ENCODE measurements around the gene PRKCQ.
"Not testable (repeated sequence)": the region's sequence is repeated elsewhere in the genome, so short reads cannot be mapped to it uniquely, and the experiment has no call there.

PRKCQ gene

DNA sequence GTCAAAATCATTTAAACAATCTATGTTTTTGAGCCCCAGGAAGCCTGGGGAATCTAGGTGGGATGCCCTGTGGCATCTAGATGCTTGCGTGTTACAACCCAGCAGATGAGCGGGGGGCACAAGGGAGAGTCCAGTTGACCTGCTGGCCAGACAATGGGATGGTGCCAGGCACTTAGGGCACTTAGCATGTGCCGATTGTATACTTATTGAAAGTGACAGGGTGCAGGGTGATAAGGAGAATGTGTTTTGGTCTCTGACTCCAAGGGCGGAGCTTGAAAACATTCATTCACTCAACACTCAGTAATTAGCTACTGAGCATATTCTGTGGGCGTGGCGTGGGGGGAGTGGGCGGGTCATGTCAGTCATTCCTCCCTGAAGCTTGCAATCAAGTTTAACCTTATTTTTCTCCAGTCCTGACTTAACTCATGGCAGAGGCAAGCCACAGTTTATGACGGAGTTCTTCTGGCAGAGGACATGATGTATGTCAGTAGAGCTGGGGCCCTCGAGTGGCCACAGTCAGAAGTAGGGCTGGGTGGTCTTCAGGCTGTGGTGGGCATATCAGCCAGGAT lies 115.1 kb downstream of the PRKCQ start:
- in situ Hi-C loops (cut with HindIII; ENCODE audit: low sequenced_read_pairs) = loop anchor here (5.0 kb wide), 1 partner anchor 43 kb away; no protein-coding TSS in a partner anchor

- in situ Hi-C loops (cut with HindIII; ENCODE audit: low sequenced_read_pairs) = loop anchor here (5.0 kb wide), 1 partner anchor 41 kb away; no protein-coding TSS in a partner anchor
Measured at GRCh38 chr10:6463366-6463765, 116.7 kb downstream of the PRKCQ start.

DNA sequence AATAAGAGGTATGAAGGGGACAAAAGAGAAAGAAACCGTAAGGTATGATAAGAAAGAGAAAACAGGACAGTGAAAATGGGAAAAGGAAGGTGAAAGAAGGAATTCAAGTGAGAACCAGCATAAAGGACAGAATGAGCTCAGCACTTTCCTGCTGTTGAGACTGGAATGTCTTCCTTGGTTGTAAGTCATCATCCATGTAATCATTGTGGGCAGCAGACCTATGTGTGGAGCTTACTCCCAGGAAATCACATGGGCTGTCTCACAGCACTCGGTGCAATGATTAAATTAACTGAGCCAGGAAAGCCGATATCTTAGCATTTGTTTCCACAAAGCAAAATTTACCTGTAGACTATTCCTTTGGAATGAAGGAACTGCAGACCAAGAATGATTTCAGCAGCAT lies 118.1 kb downstream of the PRKCQ start:
- in situ Hi-C loops (cut with HindIII; ENCODE audit: low sequenced_read_pairs) = loop anchor here (5.0 kb wide), 1 partner anchor 40 kb away; no protein-coding TSS in a partner anchor

GRCh38 chr10:6460861-6461409 lies 119.1 kb downstream of the PRKCQ start:
- in situ Hi-C loops (cut with HindIII; ENCODE audit: low sequenced_read_pairs) = loop anchor here (5.0 kb wide), 1 partner anchor 39 kb away; no protein-coding TSS in a partner anchor

GRCh38 chr10:6458814-6459213 lies 121.3 kb downstream of the PRKCQ start:
- in situ Hi-C loops (cut with HindIII; ENCODE audit: low sequenced_read_pairs) = no loop called here

DNA sequence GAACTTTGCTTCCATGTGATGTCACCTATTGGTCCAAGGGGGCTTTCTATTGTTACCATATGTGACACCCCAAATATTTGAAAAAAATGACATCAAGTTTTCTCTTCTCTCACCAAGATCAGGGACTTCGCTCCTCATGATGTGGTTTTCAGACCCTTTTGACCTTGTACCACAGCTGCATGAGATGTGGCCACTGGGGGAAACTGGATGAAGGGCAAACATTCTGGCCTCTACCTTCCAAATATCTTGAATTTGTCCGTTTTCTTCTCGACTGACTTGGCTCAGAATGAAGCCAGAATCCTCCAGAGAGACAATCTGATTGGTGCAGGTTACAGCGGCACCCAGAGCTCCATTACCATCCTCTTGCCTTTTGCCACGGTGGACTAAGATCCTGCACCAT lies 122.7 kb downstream of the PRKCQ start:
- in situ Hi-C loops (cut with HindIII; ENCODE audit: low sequenced_read_pairs) = no loop called here

DNA sequence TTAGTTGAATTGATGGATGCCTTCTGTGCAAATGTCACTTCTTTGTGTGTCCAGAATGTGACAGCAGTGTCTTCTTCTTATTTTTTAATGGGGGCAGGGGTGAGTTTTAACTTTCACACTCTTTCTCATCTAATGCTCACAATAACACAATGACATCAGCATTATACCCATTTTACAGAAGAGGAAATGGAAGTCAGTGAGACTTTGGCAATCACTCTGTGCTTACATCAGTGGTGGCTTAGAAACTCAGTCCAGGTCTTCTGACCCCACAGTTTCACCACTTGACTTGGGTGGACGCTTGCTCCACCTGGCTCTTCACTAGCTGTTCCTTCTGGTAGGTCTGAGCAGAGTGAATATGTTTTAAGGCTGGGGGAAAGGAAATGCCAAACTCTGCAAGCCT lies 124.0 kb downstream of the PRKCQ start:
- in situ Hi-C loops (cut with HindIII; ENCODE audit: low sequenced_read_pairs) = no loop called here

DNA sequence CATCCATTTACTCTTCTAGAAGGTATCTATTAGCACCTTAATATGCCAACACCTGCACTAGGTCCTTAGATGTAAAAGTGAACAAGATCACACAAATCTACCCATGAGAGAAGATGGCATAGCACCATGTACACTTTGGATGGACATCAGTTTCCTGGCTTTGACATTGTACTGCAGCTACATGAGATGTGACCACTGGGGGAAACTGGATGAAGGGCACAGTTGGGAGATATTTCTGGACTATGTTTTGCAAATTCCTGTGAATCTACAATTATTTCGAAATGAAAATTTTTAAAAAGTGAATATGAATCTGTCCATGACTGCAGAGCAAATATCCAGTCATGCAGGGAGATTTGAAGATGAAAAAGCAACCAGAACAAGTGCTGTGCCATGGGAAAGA lies 124.5 kb downstream of the PRKCQ start:
- in situ Hi-C loops (cut with HindIII; ENCODE audit: low sequenced_read_pairs) = no loop called here

DNA sequence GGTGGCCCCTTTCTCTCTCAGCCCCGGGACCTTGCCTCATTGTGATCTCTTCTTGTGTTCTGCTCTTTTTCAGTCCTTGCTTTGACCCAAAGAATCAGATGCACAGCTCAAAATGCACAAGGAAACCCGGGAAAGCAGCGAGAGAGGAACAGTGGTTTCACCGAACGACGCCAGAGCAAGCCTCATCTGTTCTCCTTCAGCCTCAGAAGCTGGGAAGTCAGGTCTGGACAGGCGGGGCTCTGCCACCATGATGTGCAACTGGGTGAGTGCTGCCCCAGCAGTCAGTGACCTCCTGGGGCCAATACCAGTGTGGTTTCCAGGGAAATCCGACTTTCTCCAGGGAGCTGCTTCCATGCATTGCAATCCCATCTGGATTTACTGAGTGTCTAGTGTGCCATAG lies 133.4 kb downstream of the PRKCQ start:
- in situ Hi-C loops (cut with HindIII; ENCODE audit: low sequenced_read_pairs) = loop anchor here (5.0 kb wide), 1 partner anchor 61 kb away; no protein-coding TSS in a partner anchor

GRCh38 chr10:6445671-6446316 lies 134.3 kb downstream of the PRKCQ start:
- in situ Hi-C loops (cut with HindIII; ENCODE audit: low sequenced_read_pairs) = loop anchor here (5.0 kb wide), 1 partner anchor 62 kb away; no protein-coding TSS in a partner anchor

- in situ Hi-C loops (cut with HindIII; ENCODE audit: low sequenced_read_pairs) = not testable (repeated sequence)
Measured at GRCh38 chr10:6439875-6440274, 140.2 kb downstream of the PRKCQ start.

- in situ Hi-C loops (cut with HindIII; ENCODE audit: low sequenced_read_pairs) = no loop called here
Measured at GRCh38 chr10:6431861-6432260, 148.2 kb downstream of the PRKCQ start.

DNA sequence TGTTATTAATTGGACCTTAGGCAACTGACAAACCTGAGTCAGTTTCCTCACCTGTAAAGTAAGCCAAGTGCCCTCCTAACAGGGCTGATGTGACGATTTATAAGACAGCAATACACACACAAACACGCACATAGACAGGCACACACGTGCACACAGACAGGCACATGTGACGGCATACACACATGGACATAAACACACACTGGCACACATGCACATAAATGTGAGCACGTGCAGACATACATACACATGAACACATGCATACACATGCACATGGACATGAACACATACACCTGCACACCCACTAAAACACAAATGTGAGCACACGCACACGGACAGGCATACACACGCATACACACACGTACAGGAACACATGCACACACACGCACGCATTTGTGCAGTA lies 148.9 kb downstream of the PRKCQ start:
- in situ Hi-C loops (cut with HindIII; ENCODE audit: low sequenced_read_pairs) = no loop called here

- in situ Hi-C loops (cut with HindIII; ENCODE audit: low sequenced_read_pairs) = no loop called here
Measured at GRCh38 chr10:6430423-6430980, 149.6 kb downstream of the PRKCQ start.

DNA sequence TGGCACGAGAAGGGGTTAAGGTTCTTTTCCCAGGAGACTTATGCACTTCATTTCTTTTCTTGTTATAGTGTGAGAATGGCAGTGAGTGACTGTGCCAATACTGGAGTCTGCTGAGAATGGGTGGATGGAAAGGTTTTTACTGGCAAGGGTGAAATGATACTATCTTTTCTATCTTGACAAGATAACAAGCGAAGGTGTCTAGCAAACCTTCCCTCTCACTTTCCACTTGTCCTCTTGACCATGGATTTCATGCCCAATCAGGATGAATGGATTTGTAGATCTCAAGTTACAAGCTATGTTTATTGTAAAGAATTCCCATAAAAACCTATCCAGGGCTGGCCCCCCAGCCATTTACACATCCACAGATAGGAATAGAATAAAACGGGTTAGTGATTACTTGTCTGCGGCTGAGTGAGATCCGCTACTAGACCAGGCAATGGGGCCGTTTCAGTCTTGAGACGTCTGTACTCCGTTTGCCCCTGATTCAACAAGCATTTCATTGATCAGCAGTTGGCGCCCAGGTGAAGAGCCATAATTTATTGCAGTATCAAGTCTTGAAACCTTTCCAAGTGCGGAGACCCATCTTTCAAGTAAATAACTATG lies 152.6 kb downstream of the PRKCQ start:
- in situ Hi-C loops (cut with HindIII; ENCODE audit: low sequenced_read_pairs) = no loop called here

- in situ Hi-C loops (cut with HindIII; ENCODE audit: low sequenced_read_pairs) = no loop called here
Measured at GRCh38 chr10:6426317-6426716, 153.8 kb downstream of the PRKCQ start.

DNA sequence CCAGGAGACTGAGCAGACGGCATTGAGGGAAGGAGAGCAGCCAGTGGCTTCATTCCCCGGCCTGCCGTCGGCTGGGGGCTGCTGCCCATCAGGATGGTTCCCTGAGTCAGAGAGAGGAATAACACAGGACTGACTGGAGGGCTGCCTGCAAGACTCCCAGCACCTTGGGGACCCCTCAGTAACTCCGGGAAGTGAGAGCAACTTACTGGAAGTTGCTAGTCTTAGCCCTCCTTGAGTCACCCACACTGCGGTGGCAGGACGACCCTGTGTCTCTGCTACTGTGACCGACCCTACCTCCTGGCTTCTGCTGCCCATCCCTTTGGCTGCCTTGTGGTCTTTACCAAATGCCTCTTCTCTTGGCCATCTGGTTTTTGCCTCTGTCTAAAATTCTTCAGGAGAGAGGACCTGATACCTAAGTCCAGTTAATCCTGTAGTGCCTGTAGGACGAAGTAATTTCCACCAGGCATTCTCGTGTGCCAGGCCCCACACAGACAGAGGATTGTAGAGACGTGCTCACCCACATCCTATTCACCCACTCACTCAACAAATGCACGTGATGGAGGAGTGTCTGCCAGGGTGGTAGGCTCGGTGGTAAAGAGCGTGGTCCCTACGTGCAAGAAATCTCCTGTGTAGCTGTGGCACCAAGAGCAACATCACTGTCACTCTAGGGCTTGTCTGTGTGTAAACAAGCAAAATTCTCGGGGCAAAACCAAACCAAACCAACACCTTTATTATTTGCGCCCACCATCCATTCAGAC lies 156.5 kb downstream of the PRKCQ start:
- in situ Hi-C loops (cut with HindIII; ENCODE audit: low sequenced_read_pairs) = loop anchor here (5.0 kb wide), 1 partner anchor 39 kb away; no protein-coding TSS in a partner anchor

- in situ Hi-C loops (cut with HindIII; ENCODE audit: low sequenced_read_pairs) = loop anchor here (5.0 kb wide), 1 partner anchor 39 kb away; no protein-coding TSS in a partner anchor
Measured at GRCh38 chr10:6423004-6423403, 157.1 kb downstream of the PRKCQ start.

GRCh38 chr10:6418613-6419216 lies 161.4 kb downstream of the PRKCQ start:
- in situ Hi-C loops (cut with HindIII; ENCODE audit: low sequenced_read_pairs) = no loop called here

DNA sequence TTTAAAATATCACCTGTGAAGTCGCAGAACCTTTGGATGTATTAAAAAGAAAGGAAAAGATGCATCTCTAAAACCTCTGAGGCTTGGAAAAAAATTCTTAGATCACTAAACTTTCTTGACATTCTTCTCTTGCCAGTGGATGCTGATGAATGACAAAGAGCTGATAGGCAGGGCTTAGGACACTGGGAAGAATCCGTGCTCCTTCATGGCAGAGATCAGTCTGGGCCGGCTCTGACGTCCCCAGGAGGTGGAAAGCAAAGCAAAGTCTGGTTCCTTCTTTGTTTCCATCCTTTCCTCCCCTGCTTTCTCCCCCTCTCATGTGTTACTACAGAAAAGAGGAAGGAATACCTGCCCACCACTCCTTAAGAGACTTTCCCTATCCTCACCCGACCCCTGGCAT lies 161.9 kb downstream of the PRKCQ start:
- in situ Hi-C loops (cut with HindIII; ENCODE audit: low sequenced_read_pairs) = no loop called here
